ENCODE results near the gene OPN1SW. TPM values are rescaled to one million over a fixed set of nuclear protein-coding genes. Genes with fewer than 3 reads are reported as not detected.

Gene OPN1SW
- total RNA-seq (2014; rRNA removed; shearing (Covaris generic); ENCODE audit: low replicate concordance): not detected in 2 replicates

- no peaks in the 10 kb centered on the region for H3K27me3 ChIP-seq
- H3K4me3 ChIP-seq: no peak within 1 kb of the TSS
- peaks cover 3% of the 10 kb centered on the region for H3K9me3 ChIP-seq
- peaks cover 12% of the 10 kb centered on the region for H3K36me3 ChIP-seq
- DNase-seq: no peak
These were observed at the start of gene OPN1SW for GRCh38 chr7:128775744-128776474. Gene OPN1SW, minus strand, starts transcription at chr7:128775794. Its CDS starts 13 bp downstream, at chr7:128775781.

- Histone ChIP-seq H3K36me3 (no peaks in the 10 kb centered on the region), H3K4me3 (no peak overlapping the region), H3K27me3 (no peaks in the 10 kb centered on the region), H3K9me3 (no peaks in the 10 kb centered on the region)
- no peak for DNase-seq
These were observed 46.1 kb upstream of the OPN1SW start for GRCh38 chr7:128821724-128822123.

GRCh38 chr7:128818694-128819093 lies 43.1 kb upstream of the OPN1SW start:
- DNase-seq: no peak

GRCh38 chr7:128815289-128815942 lies 39.8 kb upstream of the OPN1SW start:
- Histone ChIP-seq H3K9me3 (no peaks in the 10 kb centered on the region), H3K4me3 (no peak overlapping the region), H3K36me3 (no peaks in the 10 kb centered on the region), H3K27me3 (no peaks in the 10 kb centered on the region)
- DNase-seq: no peak

More at GRCh38 chr7:128818694-128819093, 43.1 kb upstream of the OPN1SW start:
- Histone ChIP-seq H3K9me3 (no peaks in the 10 kb centered on the region), H3K27me3 (no peaks in the 10 kb centered on the region), H3K4me3 (no peak overlapping the region), H3K36me3 (no peaks in the 10 kb centered on the region)

- Histone ChIP-seq H3K9me3 (no peaks in the 10 kb centered on the region), H3K27me3 (no peaks in the 10 kb centered on the region), H3K36me3 (no peaks in the 10 kb centered on the region), H3K4me3 (no peak overlapping the region)
- no peak for DNase-seq
These were observed 38.9 kb upstream of the OPN1SW start for GRCh38 chr7:128814499-128814898.

- Histone ChIP-seq H3K4me3 (no peak overlapping the region), H3K27me3 (no peaks in the 10 kb centered on the region), H3K36me3 (no peaks in the 10 kb centered on the region), H3K9me3 (no peaks in the 10 kb centered on the region)
- no peak for DNase-seq
These were observed 37.0 kb upstream of the OPN1SW start for GRCh38 chr7:128812514-128813168.

GRCh38 chr7:128811631-128812430 lies 36.2 kb upstream of the OPN1SW start:
- Histone ChIP-seq H3K27me3 (no peaks in the 10 kb centered on the region), H3K36me3 (no peaks in the 10 kb centered on the region), H3K9me3 (no peaks in the 10 kb centered on the region), H3K4me3 (no peak overlapping the region)
- DNase-seq: no peak

- Histone ChIP-seq H3K27me3 (no peaks in the 10 kb centered on the region), H3K9me3 (no peaks in the 10 kb centered on the region), H3K36me3 (no peaks in the 10 kb centered on the region), H3K4me3 (no peak overlapping the region)
- no peak for DNase-seq
These were observed 35.4 kb upstream of the OPN1SW start for GRCh38 chr7:128810997-128811396.

GRCh38 chr7:128810473-128810872 lies 34.9 kb upstream of the OPN1SW start:
- DNase-seq: no peak
- Histone ChIP-seq H3K36me3 (no peaks in the 10 kb centered on the region), H3K4me3 (no peak overlapping the region), H3K27me3 (no peaks in the 10 kb centered on the region), H3K9me3 (no peaks in the 10 kb centered on the region)

GRCh38 chr7:128809363-128809762 lies 33.8 kb upstream of the OPN1SW start:
- Histone ChIP-seq H3K36me3 (no peaks in the 10 kb centered on the region), H3K27me3 (no peaks in the 10 kb centered on the region), H3K9me3 (no peaks in the 10 kb centered on the region), H3K4me3 (no peak overlapping the region)
- no peak for DNase-seq

GRCh38 chr7:128807191-128807590 lies 31.6 kb upstream of the OPN1SW start:
- H3K9me3 ChIP-seq: no peaks in the 10 kb centered on the region
- no peaks in the 10 kb centered on the region for H3K27me3 ChIP-seq
- DNase-seq: no peak
- no peak overlapping the region for H3K4me3 ChIP-seq
- H3K36me3 ChIP-seq: no peaks in the 10 kb centered on the region

GRCh38 chr7:128805225-128805624 lies 29.6 kb upstream of the OPN1SW start:
- no peaks in the 10 kb centered on the region for H3K27me3 ChIP-seq
- H3K36me3 ChIP-seq: no peaks in the 10 kb centered on the region
- DNase-seq: no peak
- no peaks in the 10 kb centered on the region for H3K9me3 ChIP-seq
- H3K4me3 ChIP-seq: no peak overlapping the region

- no peaks in the 10 kb centered on the region for H3K27me3 ChIP-seq
- no peak for DNase-seq
- no peaks in the 10 kb centered on the region for H3K9me3 ChIP-seq
- H3K4me3 ChIP-seq: no peak overlapping the region
- no peaks in the 10 kb centered on the region for H3K36me3 ChIP-seq
These were observed 28.9 kb upstream of the OPN1SW start for GRCh38 chr7:128804484-128804883.

GRCh38 chr7:128801667-128802418 lies 26.2 kb upstream of the OPN1SW start:
- H3K9me3 ChIP-seq: no peaks in the 10 kb centered on the region
- no peaks in the 10 kb centered on the region for H3K36me3 ChIP-seq
- H3K4me3 ChIP-seq: no peak overlapping the region
- H3K27me3 ChIP-seq: no peaks in the 10 kb centered on the region
- no peak for DNase-seq

GRCh38 chr7:128801003-128801402 lies 25.4 kb upstream of the OPN1SW start:
- no peaks in the 10 kb centered on the region for H3K27me3 ChIP-seq
- no peaks in the 10 kb centered on the region for H3K36me3 ChIP-seq
- no peak for DNase-seq
- H3K9me3 ChIP-seq: no peaks in the 10 kb centered on the region
- H3K4me3 ChIP-seq: no peak overlapping the region

GRCh38 chr7:128800567-128800966 lies 25.0 kb upstream of the OPN1SW start:
- DNase-seq: no peak
- Histone ChIP-seq H3K9me3 (no peaks in the 10 kb centered on the region), H3K27me3 (no peaks in the 10 kb centered on the region), H3K36me3 (no peaks in the 10 kb centered on the region), H3K4me3 (no peak overlapping the region)
